ENCODE measurements around the gene EFNA3.

EFNA3 gene

GRCh38 chr1:155133799-155134281, 55.2 kb downstream of the EFNA3 start:
- DNase-seq (ENCODE audit: low spot score) = no peak

DNA sequence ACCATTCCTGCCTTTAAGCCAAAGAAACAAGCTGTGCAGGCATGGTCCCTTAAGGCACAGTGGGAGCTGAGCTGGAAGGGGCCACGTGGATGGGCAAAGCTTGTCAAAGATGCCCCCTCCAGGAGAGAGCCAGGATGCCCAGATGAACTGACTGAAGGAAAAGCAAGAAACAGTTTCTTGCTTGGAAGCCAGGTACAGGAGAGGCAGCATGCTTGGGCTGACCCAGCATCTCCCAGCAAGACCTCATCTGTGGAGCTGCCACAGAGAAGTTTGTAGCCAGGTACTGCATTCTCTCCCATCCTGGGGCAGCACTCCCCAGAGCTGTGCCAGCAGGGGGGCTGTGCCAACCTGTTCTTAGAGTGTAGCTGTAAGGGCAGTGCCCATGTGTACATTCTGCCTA, 55.7 kb downstream of the EFNA3 start:
- DNase-seq (ENCODE audit: low spot score) = no peak

- peak; percentile 50 for DNase-seq (ENCODE audit: low spot score)
Observed at GRCh38 chr1:155134880-155135414, 56.3 kb downstream of the EFNA3 start.

GRCh38 chr1:155135415-155136028, 56.9 kb downstream of the EFNA3 start, which contains the start of gene SLC50A1:
Gene SLC50A1, plus strand, starts transcription at chr1:155135852. Its CDS starts 60 bp downstream, at chr1:155135912.
- DNase-seq (ENCODE audit: low spot score) = peak; percentile 89

DNA sequence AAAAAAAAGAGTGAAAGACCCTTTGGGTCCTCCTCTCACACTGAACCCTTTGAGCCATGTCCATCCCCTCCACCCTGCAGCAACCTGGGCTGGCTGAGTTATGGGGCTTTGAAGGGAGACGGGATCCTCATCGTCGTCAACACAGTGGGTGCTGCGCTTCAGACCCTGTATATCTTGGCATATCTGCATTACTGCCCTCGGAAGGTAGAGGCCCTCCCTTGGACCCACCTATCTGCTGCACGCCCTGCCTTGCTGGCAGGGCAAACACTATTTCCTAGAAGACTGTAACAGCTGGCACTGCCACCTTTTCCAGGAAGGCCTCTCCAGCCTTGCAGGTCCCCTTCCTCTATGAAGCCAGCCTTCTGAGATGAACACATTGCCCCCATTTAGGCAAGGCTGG, 58.1 kb downstream of the EFNA3 start:
- DNase-seq (ENCODE audit: low spot score) = peak; percentile 60
